ENCODE data around the gene HKDC1.

DNA sequence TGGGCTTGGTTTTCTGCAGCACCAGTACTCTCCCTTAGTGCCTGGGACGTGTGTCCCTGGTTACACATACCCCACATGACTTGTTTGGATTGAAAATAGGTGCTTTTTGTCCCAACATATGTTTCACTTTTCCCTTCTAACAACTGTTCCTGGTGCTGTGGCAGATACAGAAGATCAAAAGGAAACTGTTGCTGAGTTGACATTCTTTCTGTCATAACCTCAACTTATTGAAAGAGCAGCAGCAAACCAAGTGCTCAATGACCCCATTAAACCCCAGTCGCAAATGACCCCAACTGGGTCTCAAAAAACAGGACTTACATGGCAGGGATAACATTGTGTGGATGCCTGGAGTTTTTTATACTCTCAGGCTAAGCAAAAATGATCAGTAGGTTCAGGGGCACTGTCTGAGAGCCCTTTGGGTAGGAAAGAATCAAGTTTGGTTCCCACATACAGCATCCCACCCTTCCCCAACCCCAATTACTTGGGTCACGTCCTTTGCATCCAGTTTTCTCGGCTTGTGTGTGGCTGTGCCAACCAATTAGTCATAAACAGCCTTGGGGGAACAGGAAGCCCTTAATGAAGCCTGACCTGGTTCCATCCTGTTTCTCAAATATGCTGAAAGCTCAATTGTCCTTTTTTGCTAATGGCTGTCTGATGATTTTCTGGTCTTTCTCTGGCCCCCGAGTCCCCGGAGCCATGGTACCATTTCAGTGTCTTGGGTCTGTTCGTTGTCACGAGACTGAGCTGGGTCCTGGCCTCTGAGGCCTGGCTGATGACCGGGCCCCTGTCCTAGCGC lies 4.9 kb downstream of the HKDC1 start:
- TF ChIP-seq SP1 (IDR thresholded peaks at IDR 0.05) (no peak), CTCF (IDR thresholded peaks at IDR 0.05; ENCODE audit: low read depth, low read length, missing input control) (no peak), YY1 (IDR thresholded peaks at IDR 0.05) (no peak), TAF1 (conservative IDR thresholded peaks at IDR 0.05) (no peak), HNF4G (IDR thresholded peaks at IDR 0.05) (no peak), FOXA2 (IDR thresholded peaks at IDR 0.05) (no peak)
- TF ChIP-seq, protein P1, sequence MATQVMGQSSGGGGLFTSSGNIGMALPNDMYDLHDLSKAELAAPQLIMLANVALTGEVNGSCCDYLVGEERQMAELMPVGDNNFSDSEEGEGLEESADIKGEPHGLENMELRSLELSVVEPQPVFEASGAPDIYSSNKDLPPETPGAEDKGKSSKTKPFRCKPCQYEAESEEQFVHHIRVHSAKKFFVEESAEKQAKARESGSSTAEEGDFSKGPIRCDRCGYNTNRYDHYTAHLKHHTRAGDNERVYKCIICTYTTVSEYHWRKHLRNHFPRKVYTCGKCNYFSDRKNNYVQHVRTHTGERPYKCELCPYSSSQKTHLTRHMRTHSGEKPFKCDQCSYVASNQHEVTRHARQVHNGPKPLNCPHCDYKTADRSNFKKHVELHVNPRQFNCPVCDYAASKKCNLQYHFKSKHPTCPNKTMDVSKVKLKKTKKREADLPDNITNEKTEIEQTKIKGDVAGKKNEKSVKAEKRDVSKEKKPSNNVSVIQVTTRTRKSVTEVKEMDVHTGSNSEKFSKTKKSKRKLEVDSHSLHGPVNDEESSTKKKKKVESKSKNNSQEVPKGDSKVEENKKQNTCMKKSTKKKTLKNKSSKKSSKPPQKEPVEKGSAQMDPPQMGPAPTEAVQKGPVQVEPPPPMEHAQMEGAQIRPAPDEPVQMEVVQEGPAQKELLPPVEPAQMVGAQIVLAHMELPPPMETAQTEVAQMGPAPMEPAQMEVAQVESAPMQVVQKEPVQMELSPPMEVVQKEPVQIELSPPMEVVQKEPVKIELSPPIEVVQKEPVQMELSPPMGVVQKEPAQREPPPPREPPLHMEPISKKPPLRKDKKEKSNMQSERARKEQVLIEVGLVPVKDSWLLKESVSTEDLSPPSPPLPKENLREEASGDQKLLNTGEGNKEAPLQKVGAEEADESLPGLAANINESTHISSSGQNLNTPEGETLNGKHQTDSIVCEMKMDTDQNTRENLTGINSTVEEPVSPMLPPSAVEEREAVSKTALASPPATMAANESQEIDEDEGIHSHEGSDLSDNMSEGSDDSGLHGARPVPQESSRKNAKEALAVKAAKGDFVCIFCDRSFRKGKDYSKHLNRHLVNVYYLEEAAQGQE (IDR thresholded peaks at IDR 0.05) = no peak
